ENCODE results near the gene BEGAIN.

The BEGAIN gene

DNA sequence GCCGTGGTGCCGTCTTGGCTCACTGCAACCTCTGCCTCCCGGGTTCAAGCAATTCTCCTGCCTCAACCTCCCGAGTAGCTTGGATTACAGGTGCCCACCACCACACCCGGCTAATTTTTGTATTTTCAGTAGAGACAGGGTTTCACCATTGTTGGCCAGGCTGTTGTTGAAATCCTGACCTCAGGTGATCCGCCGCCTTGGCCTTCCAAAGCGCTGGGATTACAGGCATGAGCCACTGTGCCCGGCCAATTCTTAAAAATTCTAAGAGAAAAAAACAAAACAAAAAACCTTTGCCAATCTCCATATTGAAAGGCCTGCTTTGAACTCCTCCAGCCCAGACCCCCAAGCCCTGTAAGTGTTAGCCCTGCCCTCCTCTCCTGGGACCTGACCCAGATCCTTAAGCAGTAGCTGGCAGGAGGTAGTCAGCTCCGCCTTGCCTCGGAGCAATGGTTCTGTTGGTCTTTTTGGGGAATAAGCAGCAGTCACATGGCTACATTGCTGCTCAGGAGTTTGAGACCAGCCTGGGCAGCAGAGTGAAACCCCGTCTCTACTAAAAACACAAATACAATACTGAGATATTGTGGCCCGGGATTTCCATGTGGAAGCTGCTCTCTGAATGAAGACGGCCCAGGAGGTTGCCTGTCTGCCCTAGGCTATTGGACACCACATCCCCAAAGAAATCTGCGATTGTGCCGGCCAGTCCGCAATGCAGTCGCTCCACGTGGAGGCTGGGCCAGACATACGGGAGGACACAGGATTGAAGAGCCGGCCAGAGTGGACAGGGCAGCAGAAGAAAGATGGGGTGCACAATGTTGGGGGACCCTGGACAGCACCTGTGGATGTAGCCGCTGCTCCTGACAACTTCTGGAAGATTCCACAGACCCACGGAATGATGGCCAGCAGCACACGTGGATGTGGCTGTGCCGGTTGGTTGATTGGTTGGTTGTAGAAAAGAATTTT is 28.8 kb upstream of the BEGAIN start:
- Histone ChIP-seq H2AFZ (ENCODE audit: low read depth, low read length) (0 out of 2 replicates have a peak overlapping the region, but pooled peaks have one; percentile 70), H3K4me2 (ENCODE audit: insufficient read depth, low read length) (no peak overlapping the region), H3K27me3 (ENCODE audit: insufficient read depth, low read length, poor library complexity) (no peaks in the 10 kb centered on the region), H3K4me1 (ENCODE audit: insufficient read depth, low read length) (peaks cover 39% of the 10 kb centered on the region), H3K36me3 (ENCODE audit: insufficient read depth, low read length) (no peaks in the 10 kb centered on the region), H3K9me3 (ENCODE audit: insufficient read depth, low read length, severe bottlenecking) (no peaks in the 10 kb centered on the region), H3K9ac (ENCODE audit: low read depth, low read length) (no peak overlapping the region), H4K20me1 (ENCODE audit: insufficient read depth, low read length) (no peaks in the 10 kb centered on the region), H3K4me3 (ENCODE audit: low read depth in 1 of 2, low read length in 2 of 2) (no peak overlapping the region), H3K27ac (ENCODE audit: low read length) (peak overlapping the region; percentile 80), H3K79me2 (ENCODE audit: insufficient read depth, low read length) (no peaks in the 10 kb centered on the region)
- ATAC-seq (ENCODE audit: insufficient read depth, low read depth), result no peak
- TF ChIP-seq, protein P1, sequence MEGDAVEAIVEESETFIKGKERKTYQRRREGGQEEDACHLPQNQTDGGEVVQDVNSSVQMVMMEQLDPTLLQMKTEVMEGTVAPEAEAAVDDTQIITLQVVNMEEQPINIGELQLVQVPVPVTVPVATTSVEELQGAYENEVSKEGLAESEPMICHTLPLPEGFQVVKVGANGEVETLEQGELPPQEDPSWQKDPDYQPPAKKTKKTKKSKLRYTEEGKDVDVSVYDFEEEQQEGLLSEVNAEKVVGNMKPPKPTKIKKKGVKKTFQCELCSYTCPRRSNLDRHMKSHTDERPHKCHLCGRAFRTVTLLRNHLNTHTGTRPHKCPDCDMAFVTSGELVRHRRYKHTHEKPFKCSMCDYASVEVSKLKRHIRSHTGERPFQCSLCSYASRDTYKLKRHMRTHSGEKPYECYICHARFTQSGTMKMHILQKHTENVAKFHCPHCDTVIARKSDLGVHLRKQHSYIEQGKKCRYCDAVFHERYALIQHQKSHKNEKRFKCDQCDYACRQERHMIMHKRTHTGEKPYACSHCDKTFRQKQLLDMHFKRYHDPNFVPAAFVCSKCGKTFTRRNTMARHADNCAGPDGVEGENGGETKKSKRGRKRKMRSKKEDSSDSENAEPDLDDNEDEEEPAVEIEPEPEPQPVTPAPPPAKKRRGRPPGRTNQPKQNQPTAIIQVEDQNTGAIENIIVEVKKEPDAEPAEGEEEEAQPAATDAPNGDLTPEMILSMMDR (IDR thresholded peaks at IDR 0.05; ENCODE audit: borderline replicate concordance, extremely low read depth, low read length, poor library complexity, severe bottlenecking), result no peak
- no peak for TF ChIP-seq EZH2 (IDR thresholded peaks at IDR 0.05; ENCODE audit: borderline replicate concordance, low read depth, low read length, severe bottlenecking)
- DNase-seq, result no peak

GRCh38 chr14:100614803-100615202 is 27.6 kb upstream of the BEGAIN start:
- no peak overlapping the region for H2AFZ ChIP-seq (ENCODE audit: low read depth, low read length)
- no peaks in the 10 kb centered on the region for H3K27me3 ChIP-seq (ENCODE audit: insufficient read depth, low read length, poor library complexity)
- no peaks in the 10 kb centered on the region for H4K20me1 ChIP-seq (ENCODE audit: insufficient read depth, low read length)
- no peak for DNase-seq
- no peak for ATAC-seq (ENCODE audit: insufficient read depth, low read depth)
- TF ChIP-seq EZH2 (IDR thresholded peaks at IDR 0.05; ENCODE audit: borderline replicate concordance, low read depth, low read length, severe bottlenecking), result no peak
- TF ChIP-seq, protein P1 (IDR thresholded peaks at IDR 0.05; ENCODE audit: borderline replicate concordance, extremely low read depth, low read length, poor library complexity, severe bottlenecking), result no peak
- H3K27ac ChIP-seq (ENCODE audit: low read length), result no peak overlapping the region
- H3K9ac ChIP-seq (ENCODE audit: low read depth, low read length), result no peak overlapping the region
- no peaks in the 10 kb centered on the region for H3K9me3 ChIP-seq (ENCODE audit: insufficient read depth, low read length, severe bottlenecking)
- peaks cover 38% of the 10 kb centered on the region for H3K4me1 ChIP-seq (ENCODE audit: insufficient read depth, low read length)
- no peaks in the 10 kb centered on the region for H3K79me2 ChIP-seq (ENCODE audit: insufficient read depth, low read length)
- H3K4me2 ChIP-seq (ENCODE audit: insufficient read depth, low read length), result no peak overlapping the region
- no peak overlapping the region for H3K4me3 ChIP-seq (ENCODE audit: low read depth in 1 of 2, low read length in 2 of 2)
- no peaks in the 10 kb centered on the region for H3K36me3 ChIP-seq (ENCODE audit: insufficient read depth, low read length)

GRCh38 chr14:100612986-100613385 is 25.8 kb upstream of the BEGAIN start:
- H3K79me2 ChIP-seq (ENCODE audit: insufficient read depth, low read length), result no peaks in the 10 kb centered on the region
- no peak overlapping the region for H2AFZ ChIP-seq (ENCODE audit: low read depth, low read length)
- no peaks in the 10 kb centered on the region for H3K9me3 ChIP-seq (ENCODE audit: insufficient read depth, low read length, severe bottlenecking)
- no peak overlapping the region for H3K4me3 ChIP-seq (ENCODE audit: low read depth in 1 of 2, low read length in 2 of 2)
- no peak for ATAC-seq (ENCODE audit: insufficient read depth, low read depth)
- peaks cover 20% of the 10 kb centered on the region for H3K4me1 ChIP-seq (ENCODE audit: insufficient read depth, low read length)
- H3K27me3 ChIP-seq (ENCODE audit: insufficient read depth, low read length, poor library complexity), result no peaks in the 10 kb centered on the region
- no peak overlapping the region for H3K9ac ChIP-seq (ENCODE audit: low read depth, low read length)
- H4K20me1 ChIP-seq (ENCODE audit: insufficient read depth, low read length), result no peaks in the 10 kb centered on the region
- no peaks in the 10 kb centered on the region for H3K36me3 ChIP-seq (ENCODE audit: insufficient read depth, low read length)
- H3K27ac ChIP-seq (ENCODE audit: low read length), result no peak overlapping the region
- H3K4me2 ChIP-seq (ENCODE audit: insufficient read depth, low read length), result no peak overlapping the region
- no peak for TF ChIP-seq EZH2 (IDR thresholded peaks at IDR 0.05; ENCODE audit: borderline replicate concordance, low read depth, low read length, severe bottlenecking)
- TF ChIP-seq, protein P1 (IDR thresholded peaks at IDR 0.05; ENCODE audit: borderline replicate concordance, extremely low read depth, low read length, poor library complexity, severe bottlenecking), result no peak
- DNase-seq, result no peak

Data from DND-41 (cell line).